H1 (cell line): ENCODE measurements around the gene DPH6. TPM values are rescaled to one million over a fixed set of nuclear protein-coding genes. Genes with fewer than 3 reads are reported as not detected.

Experiments used
- CTCF ChIA-PET: fragments of 300-600 bp; sonication (Branson Sonifier 250); formaldehyde crosslinking; loops from one replicate; lab custom pipeline; 2021; ENCODE audit not compliant: partially characterized antibody; lab: Charles Lee
- POLR2A ChIA-PET: fragments of 300-600 bp; sonication (Branson Sonifier 250); formaldehyde crosslinking; loops from one replicate; lab custom pipeline; 2021; ENCODE audit warnings: inconsistent platforms; ENCODE audit not compliant: partially characterized antibody; lab: Charles Lee
- DNase-seq, 2 experiments: peaks; one replicate each; pipeline versions ENCODE4 v3.0.0 to v3.0.0-alpha.2; 2010 to 2022; ENCODE audit warnings: low spot score in 2 of 2, low read depth in 1 of 2, mixed read lengths in 1 of 2
- FAIRE-seq: peaks from 2 replicates; lab custom pipeline; 2011; peaks lifted over from hg19 to GRCh38; lab: Jason Lieb, UNC
- H2AFZ ChIP-seq: 2 replicates; pipeline ENCODE4 v1.8.1; 2012; ENCODE audit warnings: low read length, inconsistent platforms
- H2AK5ac ChIP-seq: 2 replicates; pipeline ENCODE4 v1.6.1; 2013; ENCODE audit warnings: low read depth, low read length
- H2BK120ac ChIP-seq: replicated peaks from 2 replicates; pipeline ENCODE3; 2013; ENCODE audit warnings: low read depth, low read length, inconsistent platforms
- H2BK12ac ChIP-seq: 2 replicates; pipeline ENCODE4 v1.6.1; 2013; ENCODE audit warnings: low read depth, low read length
- H2BK15ac ChIP-seq: 2 replicates; pipeline ENCODE4 v1.6.1; 2013; ENCODE audit warnings: low read length
- H2BK20ac ChIP-seq: 2 replicates; pipeline ENCODE4 v1.6.1; 2013; ENCODE audit warnings: low read length
- H2BK5ac ChIP-seq: 2 replicates; pipeline ENCODE4 v1.6.1; 2013; ENCODE audit warnings: low read depth, low read length
- H3K14ac ChIP-seq: 2 replicates; pipeline ENCODE4 v1.6.1; 2013; ENCODE audit warnings: inconsistent platforms; ENCODE audit not compliant: insufficient read length
- H3K18ac ChIP-seq: 2 replicates; pipeline ENCODE4 v1.6.1; 2013; ENCODE audit warnings: low read length; ENCODE audit errors: extremely low read depth
- H3K23ac ChIP-seq: 2 replicates; pipeline ENCODE4 v1.6.1; 2013; ENCODE audit warnings: inconsistent platforms; ENCODE audit not compliant: insufficient read length
- H3K23me2 ChIP-seq: 2 replicates; pipeline ENCODE4 v1.6.1; 2013; ENCODE audit warnings: low read depth, low read length
- H3K27ac ChIP-seq: 2 replicates; pipeline ENCODE4 v1.6.1; 2011; ENCODE audit warnings: low read depth, low read length, inconsistent platforms
- H3K27me3 ChIP-seq, 4 experiments: replicated peaks in 1 of 4; 1 replicate in 1 of 4; 2 replicates in 3 of 4; pipeline versions ENCODE4 v1.6.1 to v1.8.1; 2011 to 2013; ENCODE audit warnings: low read length in 3 of 4, mild to moderate bottlenecking in 3 of 4, inconsistent platforms in 2 of 4, mixed read lengths in 2 of 4, moderate library complexity in 1 of 4; ENCODE audit not compliant: control insufficient read depth in 3 of 4, insufficient read depth in 3 of 4; ENCODE audit errors: extremely low read depth in 1 of 4
- H3K36me3 ChIP-seq, 4 experiments: 2 replicates each; pipeline versions ENCODE4 v1.6.1 to v1.8.1; 2011 to 2013; ENCODE audit warnings: mild to moderate bottlenecking in 4 of 4, low read length in 3 of 4, moderate library complexity in 2 of 4, control low read depth in 1 of 4, inconsistent platforms in 1 of 4; ENCODE audit not compliant: insufficient read depth in 4 of 4, control insufficient read depth in 2 of 4
- H3K4ac ChIP-seq: replicated peaks from 2 replicates; pipeline ENCODE3; 2013; ENCODE audit warnings: low read length, low read depth, mixed read lengths, inconsistent platforms; ENCODE audit not compliant: insufficient read length
- H3K4me1 ChIP-seq, 4 experiments: replicated peaks in 1 of 4; 1 replicate in 1 of 4; 2 replicates in 3 of 4; pipeline versions ENCODE4 v1.6.1 to v1.8.1; 2011 to 2013; ENCODE audit warnings: low read length in 3 of 4, inconsistent platforms in 2 of 4, mixed read lengths in 1 of 4; ENCODE audit not compliant: insufficient read depth in 4 of 4, control insufficient read depth in 3 of 4
- H3K4me2 ChIP-seq, 2 experiments: 2 replicates each; pipeline versions ENCODE4 v1.6.1 to v1.8.1; 2011 to 2013; ENCODE audit warnings: low read depth in 2 of 2, low read length in 2 of 2, control low read depth in 1 of 2, inconsistent platforms in 1 of 2, mild to moderate bottlenecking in 1 of 2; ENCODE audit not compliant: insufficient read depth in 1 of 2
- H3K4me3 ChIP-seq, 4 experiments: fragments of 200-600, 300-600 bp in 1 of 4; sonication (generic), shearing (Covaris generic), sonication (Bioruptor Twin) in 1 of 4; 2 replicates each; pipeline versions ENCODE4 v1.5.1 to v1.8.1; 2011 to 2016; ENCODE audit warnings: low read length in 4 of 4, low read depth in 3 of 4, control low read depth in 2 of 4, inconsistent platforms in 2 of 4, mild to moderate bottlenecking in 2 of 4, mixed read lengths in 1 of 4, moderate library complexity in 1 of 4; ENCODE audit not compliant: insufficient read depth in 2 of 4; ENCODE audit errors: extremely low read depth in 1 of 4
- H3K56ac ChIP-seq: replicated peaks from 2 replicates; pipeline ENCODE3; 2013; ENCODE audit warnings: low read depth, mild to moderate bottlenecking, mixed read lengths, low read length, inconsistent platforms; ENCODE audit not compliant: insufficient read length
- H3K79me1 ChIP-seq: 2 replicates; pipeline ENCODE4 v1.6.1; 2013; ENCODE audit warnings: low read depth, low read length, control low read depth
- H3K79me2 ChIP-seq, 2 experiments: 2 replicates each; pipeline versions ENCODE4 v1.6.1 to v1.8.1; 2012 to 2013; ENCODE audit warnings: low read length in 2 of 2, mild to moderate bottlenecking in 2 of 2, inconsistent platforms in 1 of 2; ENCODE audit not compliant: insufficient read depth in 2 of 2, control insufficient read depth in 1 of 2
- H3K9ac ChIP-seq, 4 experiments: replicated peaks in 1 of 4; 1 replicate in 1 of 4; 2 replicates in 3 of 4; pipeline versions ENCODE4 v1.6.1 to v1.8.1; 2011 to 2013; ENCODE audit warnings: low read depth in 3 of 4, low read length in 3 of 4, control low read depth in 2 of 4, mild to moderate bottlenecking in 2 of 4, moderate library complexity in 2 of 4, inconsistent platforms in 1 of 4; ENCODE audit errors: extremely low read depth in 1 of 4
- H3K9me3 ChIP-seq, 2 experiments: 2 replicates each; pipeline versions ENCODE4 v1.6.1 to v1.8.1; 2012 to 2013; ENCODE audit warnings: mild to moderate bottlenecking in 2 of 2, moderate library complexity in 2 of 2, control low read depth in 1 of 2, inconsistent platforms in 1 of 2, low read depth in 1 of 2, low read length in 1 of 2, mixed read lengths in 1 of 2; ENCODE audit not compliant: insufficient read depth in 2 of 2
- H4K20me1 ChIP-seq, 2 experiments: replicated peaks in 1 of 2; 2 replicates each; pipeline versions ENCODE3 to v1.8.1; 2011 to 2013; ENCODE audit warnings: inconsistent platforms in 2 of 2, low read length in 2 of 2, mild to moderate bottlenecking in 1 of 2; ENCODE audit not compliant: insufficient read depth in 2 of 2, control insufficient read depth in 1 of 2
- H4K5ac ChIP-seq: 2 replicates; pipeline ENCODE4 v1.6.1; 2013; ENCODE audit warnings: low read length, low read depth, mixed read lengths, inconsistent platforms; ENCODE audit not compliant: insufficient read length
- H4K8ac ChIP-seq: 2 replicates; pipeline ENCODE4 v1.8.0; 2013; ENCODE audit warnings: mild to moderate bottlenecking, moderate library complexity, low read length, inconsistent platforms; ENCODE audit not compliant: insufficient read depth; ENCODE audit errors: extremely low read depth
- H4K91ac ChIP-seq: replicated peaks from 2 replicates; pipeline ENCODE3; 2013; ENCODE audit warnings: low read length, mixed read lengths, inconsistent platforms; ENCODE audit not compliant: insufficient read length
- JUND ChIP-seq: IDR thresholded peaks from 2 replicates; pipeline ENCODE4 v1.6.1; 2011; ENCODE audit warnings: mild to moderate bottlenecking, improper control_type of control experiment, low read length
- SIN3A ChIP-seq, 2 experiments: IDR thresholded peaks in 1 of 2; conservative IDR thresholded peaks in 1 of 2; 2 replicates each; pipeline ENCODE4 v1.6.1; 2011 to 2012; ENCODE audit warnings: low read length in 2 of 2, improper control_type of control experiment in 1 of 2, low read depth in 1 of 2, mild to moderate bottlenecking in 1 of 2
- polyA plus RNA-seq, 7 experiments: library from polyadenylated mRNA; depleted of rRNA in 3 of 7; stranded (reverse) in 5 of 7; unstranded in 2 of 7; fragments of >200 nt in 5 of 7; fragments of 200-250 nt in 2 of 7; gene quantifications; 1 replicate in 5 of 7; 2 replicates in 1 of 7; 4 replicates in 1 of 7; pipeline versions ENCODE4 v1.2.1 to v1.2.3, GENCODE V29; 2011 to 2013; ENCODE audit warnings: missing spikeins in 2 of 7, mixed read lengths in 2 of 7
- total RNA-seq: library from RNA; stranded (reverse); fragmentation: NEBNext Ultra II Directional; extraction: Animal tissue kit (Norgen Biotek cat#: 25700); gene quantifications from 2 replicates; pipeline ENCODE4 v1.2.1, GENCODE V29; 2021

Gene DPH6
- total and polyA plus RNA-seq, 2 of the 8 experiments (the other 6 are each of a cell fraction or from before 2014, with no cell fraction given), result 21.6 to 30.5 TPM

GRCh38 chr15:35427496-35427895 lies 118.5 kb downstream of the DPH6 start:
- TF ChIP-seq SIN3A (conservative IDR thresholded peaks at IDR 0.05 in 1 of 2, IDR thresholded peaks at IDR 0.05 in 1 of 2; ENCODE audit: low read depth in 1 of 2, low read length in 2 of 2) (no peak), JUND (no peak)
- H2BK20ac ChIP-seq, result no peak overlapping the region

More at GRCh38 chr15:35427496-35427895, 118.5 kb downstream of the DPH6 start:
- FAIRE-seq, result no peak
- H4K20me1 ChIP-seq, result no peaks in the 10 kb centered on the region
- H4K8ac ChIP-seq, result no peak overlapping the region
- H2BK12ac ChIP-seq, result no peak overlapping the region
- no peaks in the 10 kb centered on the region for H3K9me3 ChIP-seq
- H3K4me2 ChIP-seq, result no peak overlapping the region
- H3K4ac ChIP-seq, result no peak overlapping the region
- no peak for DNase-seq
- H2BK15ac ChIP-seq, result no peak overlapping the region
- POLR2A ChIA-PET, result no interaction called here
- H3K56ac ChIP-seq, result no peak overlapping the region
- H4K5ac ChIP-seq, result no peak overlapping the region
- no peak overlapping the region for H3K4me3 ChIP-seq
- no peaks in the 10 kb centered on the region for H3K23me2 ChIP-seq
- H3K79me2 ChIP-seq, result no peaks in the 10 kb centered on the region
- no peak overlapping the region for H2AK5ac ChIP-seq
- H4K91ac ChIP-seq, result no peak overlapping the region
- no peaks in the 10 kb centered on the region for H3K4me1 ChIP-seq
- no peak overlapping the region for H2AFZ ChIP-seq
- no peak overlapping the region for H2BK120ac ChIP-seq
- CTCF ChIA-PET, result interaction anchor here (1.2 to 2.4 kb wide), 3 partner anchors 10 to 17 kb away, joined by 3 to 7 read pairs (median 4); no protein-coding TSS in a partner anchor
- H3K23ac ChIP-seq, result no peak overlapping the region
- H3K14ac ChIP-seq, result no peak overlapping the region
- H3K79me1 ChIP-seq, result no peaks in the 10 kb centered on the region
- H3K27ac ChIP-seq, result no peak overlapping the region
- no peak overlapping the region for H2BK5ac ChIP-seq
- no peaks in the 10 kb centered on the region for H3K27me3 ChIP-seq
- H3K9ac ChIP-seq, result no peak overlapping the region
- no peak overlapping the region for H3K18ac ChIP-seq
- H3K36me3 ChIP-seq, result no peaks in the 10 kb centered on the region
